H1 (cell line): Measurements from ENCODE around the gene SLC1A3. TPM values are rescaled to one million over a fixed set of nuclear protein-coding genes. Genes with fewer than 3 reads are reported as not detected.

ENCODE experiments used
- CTCF ChIA-PET: fragments of 300-600 bp; sonication (Branson Sonifier 250); formaldehyde crosslinking; loops from one replicate; lab custom pipeline; 2021; ENCODE audit not compliant: partially characterized antibody; lab: Charles Lee
- POLR2A ChIA-PET: fragments of 300-600 bp; sonication (Branson Sonifier 250); formaldehyde crosslinking; loops from one replicate; lab custom pipeline; 2021; ENCODE audit warnings: inconsistent platforms; ENCODE audit not compliant: partially characterized antibody; lab: Charles Lee
- DNase-seq, 2 experiments: peaks; one replicate each; pipeline versions ENCODE4 v3.0.0 to v3.0.0-alpha.2; 2010 to 2022; ENCODE audit warnings: low spot score in 2 of 2, low read depth in 1 of 2, mixed read lengths in 1 of 2
- FAIRE-seq: peaks from 2 replicates; lab custom pipeline; 2011; peaks lifted over from hg19 to GRCh38; lab: Jason Lieb, UNC
- H2AFZ ChIP-seq: 2 replicates; pipeline ENCODE4 v1.8.1; 2012; ENCODE audit warnings: low read length, inconsistent platforms
- H2AK5ac ChIP-seq: 2 replicates; pipeline ENCODE4 v1.6.1; 2013; ENCODE audit warnings: low read depth, low read length
- H2BK120ac ChIP-seq: replicated peaks from 2 replicates; pipeline ENCODE3; 2013; ENCODE audit warnings: low read depth, low read length, inconsistent platforms
- H2BK12ac ChIP-seq: 2 replicates; pipeline ENCODE4 v1.6.1; 2013; ENCODE audit warnings: low read depth, low read length
- H2BK15ac ChIP-seq: 2 replicates; pipeline ENCODE4 v1.6.1; 2013; ENCODE audit warnings: low read length
- H2BK20ac ChIP-seq: 2 replicates; pipeline ENCODE4 v1.6.1; 2013; ENCODE audit warnings: low read length
- H2BK5ac ChIP-seq: 2 replicates; pipeline ENCODE4 v1.6.1; 2013; ENCODE audit warnings: low read depth, low read length
- H3K14ac ChIP-seq: 2 replicates; pipeline ENCODE4 v1.6.1; 2013; ENCODE audit warnings: inconsistent platforms; ENCODE audit not compliant: insufficient read length
- H3K18ac ChIP-seq: 2 replicates; pipeline ENCODE4 v1.6.1; 2013; ENCODE audit warnings: low read length; ENCODE audit errors: extremely low read depth
- H3K23ac ChIP-seq: 2 replicates; pipeline ENCODE4 v1.6.1; 2013; ENCODE audit warnings: inconsistent platforms; ENCODE audit not compliant: insufficient read length
- H3K23me2 ChIP-seq: 2 replicates; pipeline ENCODE4 v1.6.1; 2013; ENCODE audit warnings: low read depth, low read length
- H3K27ac ChIP-seq: 2 replicates; pipeline ENCODE4 v1.6.1; 2011; ENCODE audit warnings: low read depth, low read length, inconsistent platforms
- H3K27me3 ChIP-seq, 4 experiments: replicated peaks in 1 of 4; 1 replicate in 1 of 4; 2 replicates in 3 of 4; pipeline versions ENCODE4 v1.6.1 to v1.8.1; 2011 to 2013; ENCODE audit warnings: low read length in 3 of 4, mild to moderate bottlenecking in 3 of 4, inconsistent platforms in 2 of 4, mixed read lengths in 2 of 4, moderate library complexity in 1 of 4; ENCODE audit not compliant: control insufficient read depth in 3 of 4, insufficient read depth in 3 of 4; ENCODE audit errors: extremely low read depth in 1 of 4
- H3K36me3 ChIP-seq, 4 experiments: 2 replicates each; pipeline versions ENCODE4 v1.6.1 to v1.8.1; 2011 to 2013; ENCODE audit warnings: mild to moderate bottlenecking in 4 of 4, low read length in 3 of 4, moderate library complexity in 2 of 4, control low read depth in 1 of 4, inconsistent platforms in 1 of 4; ENCODE audit not compliant: insufficient read depth in 4 of 4, control insufficient read depth in 2 of 4
- H3K4ac ChIP-seq: replicated peaks from 2 replicates; pipeline ENCODE3; 2013; ENCODE audit warnings: low read length, low read depth, mixed read lengths, inconsistent platforms; ENCODE audit not compliant: insufficient read length
- H3K4me1 ChIP-seq, 4 experiments: replicated peaks in 1 of 4; 1 replicate in 1 of 4; 2 replicates in 3 of 4; pipeline versions ENCODE4 v1.6.1 to v1.8.1; 2011 to 2013; ENCODE audit warnings: low read length in 3 of 4, inconsistent platforms in 2 of 4, mixed read lengths in 1 of 4; ENCODE audit not compliant: insufficient read depth in 4 of 4, control insufficient read depth in 3 of 4
- H3K4me2 ChIP-seq, 2 experiments: 2 replicates each; pipeline versions ENCODE4 v1.6.1 to v1.8.1; 2011 to 2013; ENCODE audit warnings: low read depth in 2 of 2, low read length in 2 of 2, control low read depth in 1 of 2, inconsistent platforms in 1 of 2, mild to moderate bottlenecking in 1 of 2; ENCODE audit not compliant: insufficient read depth in 1 of 2
- H3K4me3 ChIP-seq, 4 experiments: fragments of 200-600, 300-600 bp in 1 of 4; sonication (generic), shearing (Covaris generic), sonication (Bioruptor Twin) in 1 of 4; 2 replicates each; pipeline versions ENCODE4 v1.5.1 to v1.8.1; 2011 to 2016; ENCODE audit warnings: low read length in 4 of 4, low read depth in 3 of 4, control low read depth in 2 of 4, inconsistent platforms in 2 of 4, mild to moderate bottlenecking in 2 of 4, mixed read lengths in 1 of 4, moderate library complexity in 1 of 4; ENCODE audit not compliant: insufficient read depth in 2 of 4; ENCODE audit errors: extremely low read depth in 1 of 4
- H3K56ac ChIP-seq: replicated peaks from 2 replicates; pipeline ENCODE3; 2013; ENCODE audit warnings: low read depth, mild to moderate bottlenecking, mixed read lengths, low read length, inconsistent platforms; ENCODE audit not compliant: insufficient read length
- H3K79me1 ChIP-seq: 2 replicates; pipeline ENCODE4 v1.6.1; 2013; ENCODE audit warnings: low read depth, low read length, control low read depth
- H3K79me2 ChIP-seq, 2 experiments: 2 replicates each; pipeline versions ENCODE4 v1.6.1 to v1.8.1; 2012 to 2013; ENCODE audit warnings: low read length in 2 of 2, mild to moderate bottlenecking in 2 of 2, inconsistent platforms in 1 of 2; ENCODE audit not compliant: insufficient read depth in 2 of 2, control insufficient read depth in 1 of 2
- H3K9ac ChIP-seq, 4 experiments: replicated peaks in 1 of 4; 1 replicate in 1 of 4; 2 replicates in 3 of 4; pipeline versions ENCODE4 v1.6.1 to v1.8.1; 2011 to 2013; ENCODE audit warnings: low read depth in 3 of 4, low read length in 3 of 4, control low read depth in 2 of 4, mild to moderate bottlenecking in 2 of 4, moderate library complexity in 2 of 4, inconsistent platforms in 1 of 4; ENCODE audit errors: extremely low read depth in 1 of 4
- H3K9me3 ChIP-seq, 2 experiments: 2 replicates each; pipeline versions ENCODE4 v1.6.1 to v1.8.1; 2012 to 2013; ENCODE audit warnings: mild to moderate bottlenecking in 2 of 2, moderate library complexity in 2 of 2, control low read depth in 1 of 2, inconsistent platforms in 1 of 2, low read depth in 1 of 2, low read length in 1 of 2, mixed read lengths in 1 of 2; ENCODE audit not compliant: insufficient read depth in 2 of 2
- H4K20me1 ChIP-seq, 2 experiments: replicated peaks in 1 of 2; 2 replicates each; pipeline versions ENCODE3 to v1.8.1; 2011 to 2013; ENCODE audit warnings: inconsistent platforms in 2 of 2, low read length in 2 of 2, mild to moderate bottlenecking in 1 of 2; ENCODE audit not compliant: insufficient read depth in 2 of 2, control insufficient read depth in 1 of 2
- H4K5ac ChIP-seq: 2 replicates; pipeline ENCODE4 v1.6.1; 2013; ENCODE audit warnings: low read length, low read depth, mixed read lengths, inconsistent platforms; ENCODE audit not compliant: insufficient read length
- H4K8ac ChIP-seq: 2 replicates; pipeline ENCODE4 v1.8.0; 2013; ENCODE audit warnings: mild to moderate bottlenecking, moderate library complexity, low read length, inconsistent platforms; ENCODE audit not compliant: insufficient read depth; ENCODE audit errors: extremely low read depth
- H4K91ac ChIP-seq: replicated peaks from 2 replicates; pipeline ENCODE3; 2013; ENCODE audit warnings: low read length, mixed read lengths, inconsistent platforms; ENCODE audit not compliant: insufficient read length
- ASH2L ChIP-seq: fragments of 200-600, 300-600 bp; sonication (generic); IDR thresholded peaks from one replicate; pipeline ENCODE4 v1.7.1; 2017; ENCODE audit warnings: low read length
- ATF3 ChIP-seq: IDR thresholded peaks from 2 replicates; pipeline ENCODE4 v1.6.1; 2011; ENCODE audit warnings: low read depth, mild to moderate bottlenecking, low read length; ENCODE audit not compliant: insufficient read depth
- BCL11A ChIP-seq, 2 experiments: IDR thresholded peaks; one replicate each; pipeline ENCODE4 v1.6.1; 2011; ENCODE audit warnings: low read depth in 2 of 2, low read length in 2 of 2, mild to moderate bottlenecking in 2 of 2
- CBX5 ChIP-seq: fragments of 300-800, 300-1000 bp; sonication (generic); IDR thresholded peaks from 2 replicates; pipeline ENCODE4 v1.7.1; 2016; ENCODE audit warnings: antibody characterized with exemption, low read length, low read depth
- CTBP2 ChIP-seq: IDR thresholded peaks from 2 replicates; pipeline ENCODE4 v1.7.0; 2011; ENCODE audit warnings: borderline replicate concordance, mild to moderate bottlenecking, moderate library complexity, mixed read lengths, low read length; ENCODE audit not compliant: insufficient read depth, insufficient read length
- EZH2 ChIP-seq: fragments of 200-600 bp; sonication (generic); IDR thresholded peaks from 2 replicates; pipeline ENCODE4 v1.7.1; 2012; ENCODE audit warnings: low read depth, mild to moderate bottlenecking, moderate library complexity, low read length, inconsistent platforms; ENCODE audit not compliant: severe bottlenecking
- GTF2F1 ChIP-seq: IDR thresholded peaks from 2 replicates; pipeline ENCODE4 v1.6.1; 2012; ENCODE audit warnings: low read depth, low read length, improper control_type of control experiment, borderline replicate concordance
- KDM5A ChIP-seq: fragments of 200-600 bp; IDR thresholded peaks from 2 replicates; pipeline ENCODE4 v1.7.1; 2012; ENCODE audit warnings: mild to moderate bottlenecking, low read length, inconsistent platforms, mixed read lengths
- POLR2AphosphoS5 ChIP-seq: IDR thresholded peaks from 2 replicates; pipeline ENCODE4 v1.6.1; 2011; ENCODE audit warnings: low read depth, low read length
- POU5F1 ChIP-seq: IDR thresholded peaks from 2 replicates; pipeline ENCODE4 v1.6.1; 2011; ENCODE audit warnings: low read depth, mild to moderate bottlenecking, low read length, moderate library complexity
- RBBP5 ChIP-seq: IDR thresholded peaks from 2 replicates; pipeline ENCODE4 v1.7.1; 2012; ENCODE audit warnings: low read depth, mild to moderate bottlenecking, inconsistent platforms, low read length, moderate library complexity, borderline replicate concordance
- RXRA ChIP-seq: IDR thresholded peaks from 2 replicates; pipeline ENCODE4 v1.6.1; 2011; ENCODE audit warnings: low read depth, mild to moderate bottlenecking, low read length, moderate library complexity; ENCODE audit not compliant: insufficient read depth
- SAP30 ChIP-seq: fragments of 300-600 bp; sonication (generic); IDR thresholded peaks from 2 replicates; pipeline ENCODE4 v1.7.1; 2012; ENCODE audit warnings: low read length, moderate library complexity, mild to moderate bottlenecking, inconsistent platforms; ENCODE audit not compliant: insufficient read depth, insufficient replicate concordance
- SP4 ChIP-seq: IDR thresholded peaks from 2 replicates; pipeline ENCODE4 v1.6.1; 2012; ENCODE audit warnings: low read length, inconsistent platforms
- WGBS, 2 experiments: shearing (Covaris generic) in 1 of 2; methylation state at CpG; one replicate each; pipeline versions ENCODE4 v1.1.6 to v1.1.7; 2013 to 2015; ENCODE audit warnings: low lambda C conversion rate in 2 of 2, mixed read lengths in 2 of 2, inconsistent platforms in 1 of 2, low coverage in 1 of 2, missing lambda C conversion rate in 1 of 2; ENCODE audit not compliant: insufficient replicate concordance in 2 of 2, insufficient coverage in 1 of 2, insufficient read length in 1 of 2; ENCODE audit errors: extremely low coverage in 1 of 2, missing lambda C conversion rate in 1 of 2; 5-methylcytosine and 5-hydroxymethylcytosine counted together
- polyA plus RNA-seq, 7 experiments: library from polyadenylated mRNA; depleted of rRNA in 3 of 7; stranded (reverse) in 5 of 7; unstranded in 2 of 7; fragments of >200 nt in 5 of 7; fragments of 200-250 nt in 2 of 7; gene quantifications; 1 replicate in 5 of 7; 2 replicates in 1 of 7; 4 replicates in 1 of 7; pipeline versions ENCODE4 v1.2.1 to v1.2.3, GENCODE V29; 2011 to 2013; ENCODE audit warnings: missing spikeins in 2 of 7, mixed read lengths in 2 of 7
- total RNA-seq: library from RNA; stranded (reverse); fragmentation: NEBNext Ultra II Directional; extraction: Animal tissue kit (Norgen Biotek cat#: 25700); gene quantifications from 2 replicates; pipeline ENCODE4 v1.2.1, GENCODE V29; 2021

The SLC1A3 gene
- total and polyA plus RNA-seq, 2 of the 8 experiments (the other 6 are each of a cell fraction or from before 2014, with no cell fraction given) = 26.7 to 35.3 TPM

- no peaks in the 10 kb centered on the region for H3K79me1 ChIP-seq
- H3K23me2 ChIP-seq = no peaks in the 10 kb centered on the region
- no peaks in the 10 kb centered on the region for H3K36me3 ChIP-seq
- no peak overlapping the region for H3K9ac ChIP-seq
- H2BK15ac ChIP-seq = no peak overlapping the region
- H2AFZ ChIP-seq = no peak overlapping the region
- no peak overlapping the region for H2BK20ac ChIP-seq
- H3K27ac ChIP-seq = no peak overlapping the region
- H3K9me3 ChIP-seq = no peaks in the 10 kb centered on the region
- no peak overlapping the region for H3K23ac ChIP-seq
- no peak overlapping the region for H4K8ac ChIP-seq
- H3K18ac ChIP-seq = no peak overlapping the region
- H3K4me3 ChIP-seq = no peak overlapping the region
- no peak overlapping the region for H2BK12ac ChIP-seq
- H4K91ac ChIP-seq = no peak overlapping the region
- no peak overlapping the region for H3K14ac ChIP-seq
- H3K4ac ChIP-seq = no peak overlapping the region
- H4K5ac ChIP-seq = no peak overlapping the region
- ChIA-PET POLR2A (interaction anchor here (1.2 kb wide), 1 partner anchor 22 kb away, joined by 4 read pairs; no protein-coding TSS in a partner anchor), CTCF (interaction anchor here (0.6 to 2.4 kb wide), 4 partner anchors 13 to 102 kb away, joined by 3 to 10 read pairs (median 4); no protein-coding TSS in a partner anchor)
- FAIRE-seq (no peak), DNase-seq (no peak)
- H3K79me2 ChIP-seq = no peaks in the 10 kb centered on the region
- no peak overlapping the region for H3K56ac ChIP-seq
- TF ChIP-seq BCL11A (IDR thresholded peaks at IDR 0.05; ENCODE audit: low read depth in 2 of 2, low read length in 2 of 2) (no peak), CBX5 (no peak), EZH2 (no peak), SP4 (no peak), ASH2L (no peak), POU5F1 (no peak), POLR2AphosphoS5 (no peak), CTBP2 (no peak), RXRA (no peak), GTF2F1 (no peak), KDM5A (no peak), RBBP5 (no peak), SAP30 (no peak), ATF3 (no peak)
- WGBS, 2 experiments = 91% methylated on average over 4 of the region's 4 CpGs; no CpG with 5 or more reads in 1 of the 2 experiments
- H3K27me3 ChIP-seq = peaks cover 0 to 3% (median 0%) of the 10 kb centered on the region in 4 experiments; a peak in 1 of 7 replicates
- H4K20me1 ChIP-seq = no peaks in the 10 kb centered on the region
- H2BK5ac ChIP-seq = no peak overlapping the region
- no peak overlapping the region for H2AK5ac ChIP-seq
- H2BK120ac ChIP-seq = no peak overlapping the region
- no peak overlapping the region for H3K4me2 ChIP-seq
- peaks cover 6 to 17% (median 9%) of the 10 kb centered on the region in 4 experiments; a peak in 5 of 7 replicates for H3K4me1 ChIP-seq
These were observed 12.5 kb upstream of the SLC1A3 start for GRCh38 chr5:36593867-36594266.
